Fibroblast of the aortic adventitia (primary cell): ENCODE results near the gene NDUFB6. TPM values are rescaled to one million over a fixed set of nuclear protein-coding genes. Genes with fewer than 3 reads are reported as not detected.

Source experiments
- DNase-seq: peaks from one replicate; pipeline ENCODE4 v3.0.0-alpha.2; 2010; ENCODE audit warnings: low read depth
- H3K4me3 ChIP-seq: 2 replicates; pipeline ENCODE4 v1.5.1; 2011; ENCODE audit warnings: low read depth, mild to moderate bottlenecking, control low read depth, low read length, moderate library complexity
- CTCF ChIP-seq: IDR thresholded peaks from 2 replicates; pipeline ENCODE4 v1.5.1; 2011; ENCODE audit warnings: mild to moderate bottlenecking, low read length, control low read depth, inconsistent platforms; ENCODE audit not compliant: insufficient read depth
- total RNA-seq: library from RNA; depleted of rRNA; stranded (reverse); fragments of >200 nt; gene quantifications from 2 replicates; pipeline ENCODE4 v1.2.3, GENCODE V29; 2012; ENCODE audit warnings: low replicate concordance

NDUFB6 gene
- total RNA-seq, 1 donor: 63.0 TPM

GRCh38 chr9:32545884-32546283 lies 27.1 kb downstream of the NDUFB6 start:
- no peak for TF ChIP-seq CTCF
- no peak overlapping the region for H3K4me3 ChIP-seq
- DNase-seq: no peak

GRCh38 chr9:32543047-32543446 lies 29.9 kb downstream of the NDUFB6 start:
- no peak for DNase-seq
- H3K4me3 ChIP-seq: no peak overlapping the region
- TF ChIP-seq CTCF: no peak

- TF ChIP-seq CTCF: no peak
- DNase-seq: no peak
- H3K4me3 ChIP-seq: no peak overlapping the region
Measured at GRCh38 chr9:32533816-32534215, 39.1 kb downstream of the NDUFB6 start.

GRCh38 chr9:32533336-32533735 lies 39.6 kb downstream of the NDUFB6 start:
- DNase-seq: no peak
- no peak overlapping the region for H3K4me3 ChIP-seq

GRCh38 chr9:32526707-32527048 lies 46.3 kb downstream of the NDUFB6 start:
- TF ChIP-seq CTCF: no peak
- H3K4me3 ChIP-seq: peak overlapping the region; percentile 81
- no peak for DNase-seq

More at GRCh38 chr9:32533336-32533735, 39.6 kb downstream of the NDUFB6 start:
- TF ChIP-seq CTCF: no peak

GRCh38 chr9:32526041-32526706 lies 46.8 kb downstream of the NDUFB6 start, which contains the start of gene RIGI:
TSS of gene RIGI (minus strand) at chr9:32526196. CDS start at chr9:32526166, 30 bp downstream.
- TF ChIP-seq CTCF: peak; percentile 43
- DNase-seq: peak; percentile 92
- H3K4me3 ChIP-seq: peak within 1 kb of the TSS; percentile 81

GRCh38 chr9:32525709-32526030 lies 47.3 kb downstream of the NDUFB6 start:
- DNase-seq: no peak
- H3K4me3 ChIP-seq: peak overlapping the region; percentile 81
- TF ChIP-seq CTCF: no peak
